Skeletal muscle tissue (tissue), 4 donors: Measurements from ENCODE around the gene GATM. TPM values are rescaled to one million over a fixed set of nuclear protein-coding genes. Genes with fewer than 3 reads are reported as not detected.

Source experiments
- H3K27ac ChIP-seq: one replicate; pipeline ENCODE4 v1.7.0; 2013; ENCODE audit warnings: mild to moderate bottlenecking, low read depth, low read length, inconsistent platforms
- H3K27me3 ChIP-seq, 3 donors: one replicate each; pipeline ENCODE4 v1.7.0; 2013; ENCODE audit warnings: low read length in 3 of 3; ENCODE audit not compliant: control insufficient read depth in 3 of 3, insufficient read depth in 3 of 3
- H3K36me3 ChIP-seq, 3 donors: one replicate each; pipeline ENCODE4 v1.7.0; 2013; ENCODE audit warnings: low read length in 3 of 3; ENCODE audit not compliant: control insufficient read depth in 3 of 3, insufficient read depth in 3 of 3
- H3K4me1 ChIP-seq, 3 donors: one replicate each; pipeline ENCODE4 v1.7.0; 2013; ENCODE audit warnings: low read length in 3 of 3, mild to moderate bottlenecking in 3 of 3; ENCODE audit not compliant: control insufficient read depth in 3 of 3, insufficient read depth in 3 of 3
- H3K4me3 ChIP-seq, 3 donors: one replicate each; pipeline ENCODE4 v1.7.0; 2013; ENCODE audit warnings: low read length in 3 of 3
- H3K9ac ChIP-seq, 3 donors: one replicate each; pipeline ENCODE4 v1.7.0; 2013; ENCODE audit warnings: low read length in 3 of 3, mild to moderate bottlenecking in 3 of 3, moderate library complexity in 2 of 3, low read depth in 1 of 3
- H3K9me3 ChIP-seq, 3 donors: one replicate each; pipeline ENCODE4 v1.7.0; 2013; ENCODE audit warnings: low read length in 3 of 3; ENCODE audit not compliant: control insufficient read depth in 3 of 3
- total RNA-seq: library from RNA; depleted of rRNA; stranded (reverse); fragments of >200 nt; gene quantifications from one replicate; pipeline ENCODE4 v1.2.3, GENCODE V29; 2014
- donor health status: Osteomylitis.

Gene GATM
- total RNA-seq = 309 TPM

GRCh38 chr15:45378149-45378912 is at the start of gene GATM:
GATM (minus strand) TSS chr15:45378544; CDS start chr15:45378453, 91 bp downstream.
- peak within 1 kb of the TSS; percentile 77 to 91 (median 83) for H3K4me3 ChIP-seq

GRCh38 chr15:45427085-45427484 is 48.7 kb upstream of the GATM start:
- H3K4me3 ChIP-seq = no peak overlapping the region
- no peak overlapping the region for H3K9ac ChIP-seq
- peaks cover 0 to 3% (median 2%) of the 10 kb centered on the region in 3 donors for H3K36me3 ChIP-seq
- H3K9me3 ChIP-seq = no peaks in the 10 kb centered on the region
- peaks cover 0 to 7% (median 0%) of the 10 kb centered on the region in 3 donors for H3K27me3 ChIP-seq
- peaks cover 0 to 4% (median 0%) of the 10 kb centered on the region in 3 donors for H3K4me1 ChIP-seq
- H3K27ac ChIP-seq = no peak overlapping the region

More at GRCh38 chr15:45378149-45378912, at the start of gene GATM:
- H3K27me3 ChIP-seq = peaks cover 0 to 3% (median 0%) of the 10 kb centered on the region in 3 donors
- peaks cover 8 to 17% (median 12%) of the 10 kb centered on the region in 3 donors for H3K36me3 ChIP-seq
- H3K27ac ChIP-seq = peak within 1 kb of the TSS; percentile 80
- H3K9ac ChIP-seq = peak within 1 kb of the TSS; percentile 76 to 88 (median 80)
- no peaks in the 10 kb centered on the region for H3K9me3 ChIP-seq
- peaks cover 15 to 24% (median 17%) of the 10 kb centered on the region in 3 donors for H3K4me1 ChIP-seq

GRCh38 chr15:45425135-45425534 is 46.8 kb upstream of the GATM start:
- H3K9me3 ChIP-seq = no peaks in the 10 kb centered on the region
- no peak overlapping the region for H3K4me3 ChIP-seq
- H3K36me3 ChIP-seq = peaks cover 2 to 16% (median 12%) of the 10 kb centered on the region in 3 donors
- no peak overlapping the region for H3K27ac ChIP-seq
- H3K9ac ChIP-seq = no peak overlapping the region
- peaks cover 0 to 3% (median 0%) of the 10 kb centered on the region in 3 donors for H3K27me3 ChIP-seq
- H3K4me1 ChIP-seq = peaks cover 0 to 2% (median 0%) of the 10 kb centered on the region in 3 donors

GRCh38 chr15:45424429-45424828 is 46.1 kb upstream of the GATM start:
- Histone ChIP-seq H3K4me3 (no peak overlapping the region), H3K27me3 (no peaks in the 10 kb centered on the region), H3K9ac (no peak overlapping the region), H3K27ac (no peak overlapping the region), H3K4me1 (no peaks in the 10 kb centered on the region), H3K36me3 (peaks cover 2 to 21% (median 18%) of the 10 kb centered on the region in 3 donors), H3K9me3 (no peaks in the 10 kb centered on the region)

GRCh38 chr15:45417303-45417950 is 39.1 kb upstream of the GATM start:
- Histone ChIP-seq H3K4me3 (no peak overlapping the region), H3K36me3 (peaks cover 23 to 68% (median 66%) of the 10 kb centered on the region in 3 donors), H3K9ac (no peak overlapping the region), H3K27ac (no peak overlapping the region), H3K27me3 (no peaks in the 10 kb centered on the region), H3K9me3 (no peaks in the 10 kb centered on the region), H3K4me1 (no peaks in the 10 kb centered on the region)

- H3K27ac ChIP-seq = no peak overlapping the region
- peaks cover 21 to 68% (median 65%) of the 10 kb centered on the region in 3 donors for H3K36me3 ChIP-seq
- no peaks in the 10 kb centered on the region for H3K4me1 ChIP-seq
Observed at GRCh38 chr15:45414215-45414885, 36.0 kb upstream of the GATM start.

GRCh38 chr15:45409596-45409995 is 31.3 kb upstream of the GATM start:
- no peak overlapping the region for H3K9ac ChIP-seq
- H3K4me3 ChIP-seq = no peak overlapping the region
- H3K4me1 ChIP-seq = no peaks in the 10 kb centered on the region
- no peaks in the 10 kb centered on the region for H3K9me3 ChIP-seq
- peaks cover 21 to 58% (median 56%) of the 10 kb centered on the region in 3 donors for H3K36me3 ChIP-seq
- no peak overlapping the region for H3K27ac ChIP-seq
- no peaks in the 10 kb centered on the region for H3K27me3 ChIP-seq

More at GRCh38 chr15:45414215-45414885, 36.0 kb upstream of the GATM start:
- H3K9ac ChIP-seq = no peak overlapping the region
- H3K27me3 ChIP-seq = no peaks in the 10 kb centered on the region
- H3K9me3 ChIP-seq = no peaks in the 10 kb centered on the region
- H3K4me3 ChIP-seq = no peak overlapping the region

- H3K9ac ChIP-seq = no peak overlapping the region
- H3K27ac ChIP-seq = no peak overlapping the region
- no peak overlapping the region for H3K4me3 ChIP-seq
- H3K9me3 ChIP-seq = no peaks in the 10 kb centered on the region
- H3K27me3 ChIP-seq = no peaks in the 10 kb centered on the region
- H3K4me1 ChIP-seq = peaks cover 12 to 14% (median 14%) of the 10 kb centered on the region in 3 donors
- H3K36me3 ChIP-seq = peaks cover 15 to 46% (median 43%) of the 10 kb centered on the region in 3 donors
Observed at GRCh38 chr15:45407786-45408185, 29.4 kb upstream of the GATM start.

GRCh38 chr15:45402955-45403877 is 24.9 kb upstream of the GATM start:
- no peaks in the 10 kb centered on the region for H3K27me3 ChIP-seq
- peak overlapping the region; percentile 87 to 95 (median 94) for H3K9ac ChIP-seq
- H3K9me3 ChIP-seq = no peaks in the 10 kb centered on the region
- H3K36me3 ChIP-seq = peaks cover 11 to 16% (median 12%) of the 10 kb centered on the region in 3 donors
- H3K4me1 ChIP-seq = peaks cover 12 to 31% (median 18%) of the 10 kb centered on the region in 3 donors
- H3K4me3 ChIP-seq = peak overlapping the region; percentile 83 to 93 (median 91)
- H3K27ac ChIP-seq = peak overlapping the region; percentile 87
